ENCODE data around the gene TRPM1. TPM values are rescaled to one million over a fixed set of nuclear protein-coding genes. Genes with fewer than 3 reads are reported as not detected.

Gene TRPM1
- total and polyA plus RNA-seq, 9 of the 15 experiments (the other 6 are each of a cell fraction or from before 2014, with no cell fraction given), result 0.01 to 0.06 (median 0.03) TPM; not detected in 5

- H4K20me1 ChIP-seq (replicated peaks; ENCODE audit: control insufficient read depth, insufficient read depth, low read length), result no peaks in the 10 kb centered on the region
- POLR2A ChIA-PET, result no interaction called here
- BruUV-seq (replicated peaks), result no TSS peak
- CTCF ChIA-PET (ENCODE audit: low intra/inter-chr PET ratio), result no interaction called here
- H3K9me1 ChIP-seq (ENCODE audit: control insufficient read depth, insufficient read depth, low read length), result no peaks in the 10 kb centered on the region
- H3K27me3 ChIP-seq (ENCODE audit: control insufficient read depth in 2 of 2, insufficient read depth in 2 of 2, low read length in 2 of 2), result peaks cover 12 to 29% of the 10 kb centered on the region in 2 experiments; a peak in 4 of 5 replicates
- H3K27ac ChIP-seq (ENCODE audit: extremely low read depth, low read depth, low read length), result no peak overlapping the region
- no peak overlapping the region for H2AFZ ChIP-seq (ENCODE audit: low read depth, low read length)
- H3K4me2 ChIP-seq (ENCODE audit: insufficient read depth, low read length), result no peak overlapping the region
- no peaks in the 10 kb centered on the region for H3K9me3 ChIP-seq (replicated peaks; ENCODE audit: control insufficient read depth, insufficient read depth, low read depth, low read length)
- H3K36me3 ChIP-seq (ENCODE audit: control insufficient read depth, insufficient read depth, low read length), result no peaks in the 10 kb centered on the region
- H3K4me1 ChIP-seq (replicated peaks in 1 of 2; ENCODE audit: control insufficient read depth in 2 of 2, insufficient read depth in 2 of 2, low read length in 2 of 2), result no peaks in the 10 kb centered on the region
- in situ Hi-C loops (cut with MboI), result no loop called here
- intact Hi-C loops (cut with micrococcal nuclease), result no loop called here
- ATAC-seq (no peak), FAIRE-seq (no peak), DNase-seq (ENCODE audit: extremely low read depth in 1 of 4, low spot score in 3 of 4) (no peak)
- H3K79me2 ChIP-seq (ENCODE audit: control insufficient read depth, insufficient read depth, low read length), result no peaks in the 10 kb centered on the region
- 7% methylated on average over 15 of the region's 17 CpGs for WGBS (ENCODE audit: insufficient coverage, low coverage, missing lambda C conversion rate)
- no peak overlapping the region for H3K4me3 ChIP-seq
- no peak for TF ChIP-seq TGIF2 (CRISPR knock-in tag; IDR thresholded peaks at IDR 0.05)
- TF ChIP-seq HMG20B (CRISPR knock-in tag; IDR thresholded peaks at IDR 0.05), result no peak
- H3K9ac ChIP-seq (ENCODE audit: insufficient read depth in 1 of 2, low read depth in 2 of 2, low read length in 2 of 2), result no peak overlapping the region
Observed at GRCh38 chr15:31062911-31063310, 38.6 kb downstream of the TRPM1 start.

- H3K9me3 ChIP-seq (replicated peaks; ENCODE audit: control insufficient read depth, insufficient read depth, low read depth, low read length), result no peaks in the 10 kb centered on the region
- peaks cover 12 to 26% of the 10 kb centered on the region in 2 experiments; a peak in 4 of 5 replicates for H3K27me3 ChIP-seq (ENCODE audit: control insufficient read depth in 2 of 2, insufficient read depth in 2 of 2, low read length in 2 of 2)
- POLR2A ChIA-PET, result no interaction called here
- no peak overlapping the region for H3K27ac ChIP-seq (ENCODE audit: extremely low read depth, low read depth, low read length)
- DNase-seq (ENCODE audit: extremely low read depth in 1 of 4, low spot score in 3 of 4), result no peak
- no peak for FAIRE-seq
- H3K4me3 ChIP-seq, result no peak overlapping the region
- 0% methylated on average over 4 of the region's 4 CpGs for WGBS (ENCODE audit: insufficient coverage, low coverage, missing lambda C conversion rate)
- CTCF ChIA-PET (ENCODE audit: low intra/inter-chr PET ratio), result no interaction called here
- H3K9me1 ChIP-seq (ENCODE audit: control insufficient read depth, insufficient read depth, low read length), result no peaks in the 10 kb centered on the region
- no peaks in the 10 kb centered on the region for H3K79me2 ChIP-seq (ENCODE audit: control insufficient read depth, insufficient read depth, low read length)
- intact Hi-C loops (cut with micrococcal nuclease), result no loop called here
- H3K36me3 ChIP-seq (ENCODE audit: control insufficient read depth, insufficient read depth, low read length), result no peaks in the 10 kb centered on the region
- no peak overlapping the region for H3K9ac ChIP-seq (ENCODE audit: insufficient read depth in 1 of 2, low read depth in 2 of 2, low read length in 2 of 2)
- H3K4me2 ChIP-seq (ENCODE audit: insufficient read depth, low read length), result no peak overlapping the region
- no peak overlapping the region for H2AFZ ChIP-seq (ENCODE audit: low read depth, low read length)
- no peak for ATAC-seq
- in situ Hi-C loops (cut with MboI), result no loop called here
- TF ChIP-seq PHB (CRISPR knock-in tag; IDR thresholded peaks at IDR 0.05), result no peak
- no peaks in the 10 kb centered on the region for H3K4me1 ChIP-seq (replicated peaks in 1 of 2; ENCODE audit: control insufficient read depth in 2 of 2, insufficient read depth in 2 of 2, low read length in 2 of 2)
- H4K20me1 ChIP-seq (replicated peaks; ENCODE audit: control insufficient read depth, insufficient read depth, low read length), result no peaks in the 10 kb centered on the region
- no TSS peak for BruUV-seq (replicated peaks)
Observed at GRCh38 chr15:31062310-31062847, 39.1 kb downstream of the TRPM1 start.
